Endodermal cell (in vitro differentiated cells): ENCODE results near the gene CRELD1. TPM values are rescaled to one million over a fixed set of nuclear protein-coding genes. Genes with fewer than 3 reads are reported as not detected.

Experiments
- DNase-seq: peaks from one replicate; pipeline ENCODE4 v3.0.0-alpha.2; 2017
- H3K27ac ChIP-seq: 2 replicates; pipeline ENCODE4 v1.5.1; 2013; ENCODE audit warnings: mild to moderate bottlenecking, low read depth, low read length, moderate library complexity
- H3K27me3 ChIP-seq: 2 replicates; pipeline ENCODE4 v1.6.1; 2013; ENCODE audit warnings: mild to moderate bottlenecking, low read length, moderate library complexity; ENCODE audit not compliant: insufficient read depth, control insufficient read depth, poor library complexity, severe bottlenecking
- H3K36me3 ChIP-seq: 2 replicates; pipeline ENCODE4 v1.7.0; 2013; ENCODE audit warnings: mild to moderate bottlenecking, low read length, moderate library complexity; ENCODE audit not compliant: control insufficient read depth, insufficient read depth
- H3K4me1 ChIP-seq: one replicate; pipeline ENCODE4 v1.7.0; 2013; ENCODE audit warnings: low read length; ENCODE audit not compliant: control insufficient read depth, insufficient read depth
- H3K4me3 ChIP-seq: 2 replicates; pipeline ENCODE4 v1.5.1; 2013; ENCODE audit warnings: mild to moderate bottlenecking, low read length, moderate library complexity
- H3K9ac ChIP-seq: 2 replicates; pipeline ENCODE4 v1.6.1; 2013; ENCODE audit warnings: mild to moderate bottlenecking, low read length, moderate library complexity; ENCODE audit not compliant: poor library complexity, severe bottlenecking; ENCODE audit errors: extremely low read depth
- H3K9me3 ChIP-seq: 2 replicates; pipeline ENCODE4 v1.6.1; 2013; ENCODE audit warnings: mild to moderate bottlenecking, low read length, moderate library complexity; ENCODE audit not compliant: control insufficient read depth
- H3K27ac Mint-ChIP-seq: 2 replicates; pipeline ENCODE4 v1.8.0; 2020; ENCODE audit warnings: mixed read lengths
- H3K27me3 Mint-ChIP-seq: 2 replicates; pipeline ENCODE4 v1.8.0; 2021; ENCODE audit warnings: mild to moderate bottlenecking, mixed read lengths; ENCODE audit not compliant: insufficient read depth
- H3K36me3 Mint-ChIP-seq: 2 replicates; pipeline ENCODE4 v1.8.0; 2020; ENCODE audit warnings: low read depth, mixed read lengths
- H3K4me1 Mint-ChIP-seq: 2 replicates; pipeline ENCODE4 v1.8.0; 2020; ENCODE audit warnings: mixed read lengths
- H3K4me3 Mint-ChIP-seq: 2 replicates; pipeline ENCODE4 v1.8.0; 2020; ENCODE audit warnings: mild to moderate bottlenecking, moderate library complexity, mixed read lengths
- H3K9me3 Mint-ChIP-seq: 2 replicates; pipeline ENCODE4 v1.8.0; 2020; ENCODE audit warnings: mild to moderate bottlenecking, mixed read lengths
- CTCF ChIP-seq: fragments of 200-600 bp; sonication (generic); conservative IDR thresholded peaks from 2 replicates; pipeline ENCODE4 v1.5.0; 2021; ENCODE audit warnings: antibody characterized with exemption, mild to moderate bottlenecking
- WGBS, 2 experiments: methylation state at CpG; one replicate each; pipeline versions ENCODE4 v1.1.5 to v1.1.7; 2013; ENCODE audit warnings: missing lambda C conversion rate in 2 of 2, mixed read lengths in 1 of 2; ENCODE audit not compliant: insufficient coverage in 1 of 2, insufficient read length in 1 of 2; 5-methylcytosine and 5-hydroxymethylcytosine counted together
- total RNA-seq, 2 donors: library from RNA; stranded (reverse); fragmentation: NEBNext Ultra II Directional in 1 of 2; extraction: Animal tissue kit (Norgen Biotek cat#: 25700) in 1 of 2; gene quantifications; 2 replicates in 1 of 2; 3 replicates in 1 of 2; pipeline ENCODE4 v1.2.1, GENCODE V29; 2021

The CRELD1 gene
- total RNA-seq, 2 donors from 2014 or later = 35.7 to 43.2 TPM

GRCh38 chr3:9930804-9931418 lies 2.7 kb upstream of the CRELD1 start:
- Histone ChIP-seq H3K27me3 (no peaks in the 10 kb centered on the region), H3K27ac (no peak overlapping the region), H3K4me1 (no peaks in the 10 kb centered on the region), H3K9ac (no peak overlapping the region), H3K36me3 (peaks cover 8% of the 10 kb centered on the region), H3K9me3 (no peaks in the 10 kb centered on the region), H3K4me3 (no peak overlapping the region)
- Mint-ChIP-seq H3K9me3 (peaks cover 6% of the 10 kb centered on the region), H3K27ac (no peak overlapping the region), H3K4me3 (no peak overlapping the region), H3K36me3 (peaks cover 15% of the 10 kb centered on the region), H3K4me1 (peaks cover 13% of the 10 kb centered on the region), H3K27me3 (peaks cover 2% of the 10 kb centered on the region)
- no peak for DNase-seq
- WGBS, 2 experiments = 89 to 94% methylated on average over 3 to 4 of the region's 4 CpGs
- TF ChIP-seq CTCF = peak; percentile 45

DNA sequence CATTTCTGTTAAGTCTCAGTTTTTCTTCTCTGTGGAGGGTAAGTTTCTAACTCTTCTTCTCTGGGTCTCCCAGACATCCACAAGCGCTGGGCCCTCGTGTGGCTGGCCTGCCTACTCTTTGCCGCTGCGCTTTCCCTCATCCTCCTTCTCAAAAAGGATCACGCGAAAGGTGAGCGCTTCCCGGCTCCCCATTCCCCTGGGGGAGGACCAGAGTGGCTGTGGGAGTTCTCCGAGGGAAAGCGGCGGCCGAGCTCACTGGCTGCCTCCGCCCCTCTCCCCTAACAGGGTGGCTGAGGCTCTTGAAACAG lies 1.1 kb upstream of the CRELD1 start:
- DNase-seq = no peak
- Histone ChIP-seq H3K9me3 (no peaks in the 10 kb centered on the region), H3K4me1 (no peaks in the 10 kb centered on the region), H3K27ac (no peak overlapping the region), H3K27me3 (no peaks in the 10 kb centered on the region), H3K4me3 (peak overlapping the region; percentile 93), H3K9ac (no peak overlapping the region), H3K36me3 (peaks cover 22% of the 10 kb centered on the region)
- H3K4me3 Mint-ChIP-seq = peak overlapping the region; percentile 76
- no peak overlapping the region for H3K27ac Mint-ChIP-seq
- peaks cover 13% of the 10 kb centered on the region for H3K4me1 Mint-ChIP-seq
- TF ChIP-seq CTCF = no peak
- WGBS, 2 experiments = 19% methylated on average over 13 of the region's 13 CpGs; no CpG with 5 or more reads in 1 of the 2 experiments
- H3K9me3 Mint-ChIP-seq = peaks cover 6% of the 10 kb centered on the region
- H3K27me3 Mint-ChIP-seq = peaks cover 2% of the 10 kb centered on the region
- H3K36me3 Mint-ChIP-seq = peaks cover 25% of the 10 kb centered on the region

GRCh38 chr3:9932843-9933560 lies 632 bp upstream of the CRELD1 start:
- peak overlapping the region; percentile 93 for H3K4me3 ChIP-seq
- H3K27me3 ChIP-seq = no peaks in the 10 kb centered on the region
- TF ChIP-seq CTCF = peak; percentile 85
- peaks cover 2% of the 10 kb centered on the region for H3K27me3 Mint-ChIP-seq
- H3K9ac ChIP-seq = peak overlapping the region; percentile 85
- H3K36me3 ChIP-seq = peaks cover 27% of the 10 kb centered on the region
- H3K4me3 Mint-ChIP-seq = peak overlapping the region; percentile 76
- peaks cover 13% of the 10 kb centered on the region for H3K4me1 Mint-ChIP-seq
- H3K27ac ChIP-seq = peak overlapping the region; percentile 88
- peak overlapping the region; percentile 92 for H3K27ac Mint-ChIP-seq
- H3K9me3 ChIP-seq = no peaks in the 10 kb centered on the region
- H3K9me3 Mint-ChIP-seq = peaks cover 6% of the 10 kb centered on the region
- peaks cover 27% of the 10 kb centered on the region for H3K36me3 Mint-ChIP-seq
- no peaks in the 10 kb centered on the region for H3K4me1 ChIP-seq
- DNase-seq = peak; percentile 95
- WGBS, 2 experiments = 0 to 1% methylated on average over 57 to 77 of the region's 77 CpGs
